GM18909 (cell line): ENCODE results near the gene NPW.

Source experiments
- ATAC-seq: cut with Tn5 transposase; IDR thresholded peaks from one replicate; pipeline ENCODE4 v1.9.1; 2021; ENCODE audit warnings: mild to moderate bottlenecking; ENCODE audit not compliant: unreplicated experiment, poor library complexity

The NPW gene

DNA sequence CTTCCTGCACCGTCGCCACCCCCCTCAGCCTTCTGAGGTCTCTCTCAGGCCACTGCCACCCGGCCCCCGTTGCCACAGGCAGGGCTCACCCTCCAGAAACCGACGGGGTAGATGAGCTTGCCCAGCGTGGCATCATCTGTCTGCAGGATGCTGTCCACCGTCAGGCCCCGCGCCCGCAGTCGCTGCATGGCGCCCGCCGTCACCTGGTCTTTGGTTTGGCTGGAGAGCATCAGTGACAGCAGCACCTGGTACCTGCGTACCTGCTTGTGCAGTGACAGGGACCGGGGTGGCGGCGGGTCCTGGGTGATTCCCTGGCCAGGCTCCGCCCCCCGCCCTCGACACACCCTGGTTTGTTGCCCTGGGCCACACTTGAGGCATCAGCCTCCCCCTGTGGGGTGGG lies 25.0 kb downstream of the NPW start:
- no peak for ATAC-seq

DNA sequence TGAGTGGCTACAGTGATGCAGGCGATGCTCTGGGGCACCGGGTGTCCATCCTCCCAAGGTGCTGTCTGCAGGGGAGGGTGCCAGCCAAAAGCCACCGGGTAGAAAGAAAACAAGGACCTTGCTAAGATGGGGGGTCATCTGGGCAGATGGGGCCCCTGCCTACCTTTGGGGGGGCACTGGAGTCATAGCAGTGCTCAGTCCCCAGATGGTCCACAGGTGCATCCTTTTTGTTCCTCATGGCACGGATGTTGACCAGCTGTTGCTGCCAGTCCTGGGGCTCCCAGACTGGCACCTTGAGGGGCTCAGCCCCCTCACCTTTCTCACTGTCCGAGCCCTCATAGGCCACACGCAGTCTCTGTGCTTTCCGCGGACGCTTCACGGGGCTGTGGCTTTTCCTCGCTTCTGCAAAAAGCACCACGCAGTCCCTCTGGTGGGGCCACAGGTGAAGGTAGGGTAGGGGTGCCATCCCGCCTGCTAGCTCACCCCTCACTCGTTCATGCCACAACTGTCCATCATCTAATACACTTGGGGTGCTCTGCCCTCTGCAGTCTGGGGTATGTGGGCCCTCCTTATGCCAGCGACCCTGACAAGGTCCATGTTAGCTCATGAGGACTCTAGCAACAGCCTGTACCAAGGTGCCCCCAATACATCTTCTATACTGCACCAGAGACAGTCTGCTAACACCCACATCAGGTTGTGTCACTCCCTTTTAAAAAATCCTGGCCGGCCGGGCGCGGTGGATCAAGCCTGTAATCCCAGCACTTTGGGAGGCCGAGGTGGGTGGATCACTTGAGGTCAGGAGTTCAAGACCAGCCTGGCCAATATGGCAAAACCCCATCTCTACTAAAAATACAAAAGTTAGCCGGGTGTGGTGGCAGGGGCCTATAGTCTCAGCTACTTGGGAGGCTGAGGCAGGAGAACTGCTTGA lies 26.6 kb downstream of the NPW start:
- ATAC-seq = no peak

DNA sequence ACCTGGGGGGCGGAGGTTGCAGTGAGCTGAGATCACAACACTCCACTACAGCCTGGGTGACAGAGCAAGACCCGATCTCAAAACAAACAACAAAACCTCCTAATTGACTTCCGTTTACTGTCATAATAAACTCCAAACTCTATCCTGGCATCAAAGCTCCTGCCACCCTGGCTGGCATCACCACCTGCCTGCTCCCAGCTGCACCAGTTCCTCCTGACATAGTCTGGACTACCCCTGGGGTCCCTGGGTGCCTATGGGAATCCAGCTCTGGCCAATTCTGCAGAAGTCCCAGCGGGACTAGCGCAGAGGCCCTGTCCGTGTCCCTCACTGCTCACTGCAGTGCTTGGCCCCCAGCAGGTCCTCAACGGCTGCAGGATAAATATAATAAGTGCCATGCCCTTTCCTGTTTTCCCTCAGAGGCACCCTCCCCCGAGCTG lies 27.3 kb downstream of the NPW start:
- ATAC-seq = no peak

DNA sequence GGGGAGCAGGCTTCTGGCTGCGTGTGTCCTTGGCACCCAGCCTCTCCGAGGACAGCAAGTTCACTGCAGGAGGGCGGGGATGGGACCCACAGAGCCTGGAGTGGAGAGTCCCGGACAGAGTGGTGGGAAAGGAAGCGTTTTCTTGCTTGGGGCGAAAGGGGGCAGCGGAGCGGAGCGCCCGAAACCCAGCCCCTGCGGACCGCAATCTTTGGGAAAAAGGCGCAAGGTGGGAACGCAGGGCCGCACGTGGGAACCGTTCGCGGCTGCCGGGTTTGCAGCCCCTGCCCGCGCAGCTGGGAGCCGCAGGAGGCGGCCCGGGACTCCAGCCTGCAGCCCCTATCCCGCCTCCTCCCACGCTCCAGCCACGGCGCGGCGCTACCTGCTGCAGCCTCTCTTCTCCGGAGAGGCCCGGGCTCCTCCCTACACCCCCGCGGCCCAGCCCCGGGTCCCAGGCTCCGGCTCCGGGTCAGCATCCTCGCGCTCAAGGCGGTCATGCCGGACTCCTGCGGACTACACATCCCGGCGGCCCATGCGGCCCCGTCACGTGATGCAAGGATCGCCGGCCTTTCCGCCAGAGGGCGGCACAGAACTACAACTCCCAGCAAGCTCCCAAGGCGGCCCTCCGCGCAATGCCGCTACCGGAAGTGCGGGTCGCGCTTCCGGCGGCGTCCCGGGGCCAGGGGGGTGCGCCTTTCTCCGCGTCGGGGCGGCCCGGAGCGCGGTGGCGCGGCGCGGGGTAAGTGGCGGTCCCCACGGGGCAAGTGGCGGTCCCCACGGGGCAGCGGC lies 27.9 kb downstream of the NPW start, which contains the start of the genes NTHL1 and TSC2:
Gene NTHL1 (minus strand): TSS at position 505 of the 786 bp plus-strand sequence. CDS start 11 bp downstream, at position 494.
Gene TSC2 (plus strand): TSS at position 656 of the 786 bp plus-strand sequence. CDS start 631 bp downstream, outside the sequence.
- ATAC-seq = peak; percentile 89

DNA sequence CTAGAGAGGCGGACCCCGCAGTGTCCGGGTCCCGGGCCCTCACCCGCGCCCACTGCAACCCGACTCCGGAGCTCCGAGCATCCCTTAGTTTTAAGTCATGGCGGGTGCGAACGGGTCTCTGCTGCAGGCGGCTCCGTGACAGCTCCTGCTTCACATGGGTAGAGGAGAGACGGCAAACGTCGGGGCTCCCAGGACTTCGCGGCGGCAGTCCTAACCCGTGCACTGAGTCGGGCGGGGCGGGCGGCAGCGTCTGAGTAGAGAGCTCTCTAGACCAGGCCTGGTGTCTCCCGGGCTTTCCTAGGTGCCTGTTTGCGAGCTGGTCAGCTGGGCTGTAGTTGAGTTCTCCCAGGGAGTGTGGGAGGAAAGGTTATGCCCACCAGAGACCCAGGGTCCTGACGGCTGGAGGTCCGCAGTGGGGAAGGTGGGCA lies 28.5 kb downstream of the NPW start:
- ATAC-seq = no peak

DNA sequence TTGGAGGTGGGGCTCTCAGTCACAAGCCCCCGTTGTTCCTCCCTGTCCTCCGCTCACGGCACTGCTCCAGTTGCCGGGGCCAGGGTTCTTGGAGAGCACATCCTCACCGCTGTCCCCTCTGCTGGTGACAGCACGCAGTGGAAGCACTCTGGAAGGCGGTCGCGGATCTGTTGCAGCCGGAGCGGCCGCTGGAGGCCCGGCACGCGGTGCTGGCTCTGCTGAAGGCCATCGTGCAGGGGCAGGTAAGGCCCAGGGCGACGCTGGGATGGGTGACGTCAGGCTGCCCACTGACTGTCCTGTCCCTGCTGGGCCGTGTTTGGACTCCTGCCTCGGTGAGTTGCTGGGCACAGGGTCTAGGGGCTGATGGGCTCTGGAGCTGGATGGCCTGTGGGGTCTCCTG lies 33.6 kb downstream of the NPW start:
- no peak for ATAC-seq

DNA sequence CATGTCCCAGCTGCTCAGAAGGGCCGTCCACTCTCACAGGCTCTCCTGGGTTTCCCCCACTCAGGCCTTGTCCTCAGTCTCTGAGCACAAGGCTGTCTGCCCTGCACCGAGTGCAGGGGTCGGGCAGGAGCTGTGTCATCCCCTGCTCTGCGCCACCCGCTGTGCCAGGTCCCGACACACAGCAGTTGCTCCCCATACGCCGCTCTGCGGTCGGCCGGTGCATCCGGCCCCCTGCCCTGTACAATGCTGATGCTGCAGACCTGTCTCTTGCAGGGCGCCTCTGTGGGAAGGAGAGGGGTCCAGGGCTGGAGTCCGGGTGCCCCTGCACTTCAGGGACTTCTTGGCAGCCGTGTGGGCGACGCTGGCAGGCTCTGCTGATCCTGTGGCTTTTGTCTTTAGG lies 34.3 kb downstream of the NPW start:
- no peak for ATAC-seq

DNA sequence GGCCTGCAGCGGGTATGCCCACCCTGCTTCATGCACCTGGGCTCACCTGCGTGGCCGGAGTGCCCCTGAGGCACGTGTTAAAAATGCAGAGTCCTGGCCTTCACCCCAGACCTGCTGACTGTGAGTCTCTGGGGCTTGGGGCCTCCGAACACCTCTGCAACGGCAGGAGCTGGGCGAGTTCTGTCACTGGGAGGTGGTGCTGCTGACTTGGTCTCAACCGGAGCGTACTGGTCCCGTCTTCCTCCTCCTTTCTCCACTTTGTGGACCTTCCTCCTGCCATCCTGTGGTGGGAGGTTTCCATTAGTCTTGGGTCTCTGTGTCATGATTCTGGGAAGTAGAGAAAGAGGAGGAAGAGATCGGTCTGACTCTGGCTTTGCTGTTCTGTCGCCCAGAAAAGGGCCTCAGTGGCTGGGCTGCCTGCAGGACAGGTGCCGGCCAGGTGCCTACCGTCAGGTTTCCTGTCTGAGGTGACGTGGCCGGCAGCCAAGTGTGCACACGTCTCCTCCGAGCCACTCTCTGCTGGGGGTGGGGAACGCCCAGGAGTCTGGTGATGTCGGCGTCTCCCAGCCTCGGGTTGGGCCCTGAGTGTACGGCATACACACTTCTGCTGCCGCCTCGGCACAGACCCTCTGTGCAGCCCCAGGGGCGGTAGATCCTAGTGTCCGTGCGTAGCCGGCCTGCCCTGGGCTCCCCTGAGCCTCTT lies 35.1 kb downstream of the NPW start:
- ATAC-seq = no peak

DNA sequence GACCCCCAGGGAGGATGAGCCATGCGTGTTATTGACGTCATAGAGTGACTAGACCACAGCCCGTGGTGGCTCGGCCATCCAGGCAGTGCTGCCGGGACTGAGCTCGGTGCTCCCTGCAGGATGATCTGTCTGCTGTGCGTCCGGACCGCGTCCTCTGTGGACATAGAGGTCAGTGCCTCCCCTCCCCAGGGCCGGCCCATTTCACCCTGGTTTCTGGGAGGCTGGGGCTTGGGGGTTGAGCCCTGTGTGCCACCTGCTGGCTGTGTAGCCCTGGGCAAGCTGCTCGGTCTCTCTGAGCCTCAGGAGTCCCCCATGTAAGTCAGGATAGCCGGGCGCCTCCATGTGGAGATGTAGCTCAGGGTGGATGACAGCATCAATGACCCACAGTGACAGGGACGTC lies 36.5 kb downstream of the NPW start:
- no peak for ATAC-seq

DNA sequence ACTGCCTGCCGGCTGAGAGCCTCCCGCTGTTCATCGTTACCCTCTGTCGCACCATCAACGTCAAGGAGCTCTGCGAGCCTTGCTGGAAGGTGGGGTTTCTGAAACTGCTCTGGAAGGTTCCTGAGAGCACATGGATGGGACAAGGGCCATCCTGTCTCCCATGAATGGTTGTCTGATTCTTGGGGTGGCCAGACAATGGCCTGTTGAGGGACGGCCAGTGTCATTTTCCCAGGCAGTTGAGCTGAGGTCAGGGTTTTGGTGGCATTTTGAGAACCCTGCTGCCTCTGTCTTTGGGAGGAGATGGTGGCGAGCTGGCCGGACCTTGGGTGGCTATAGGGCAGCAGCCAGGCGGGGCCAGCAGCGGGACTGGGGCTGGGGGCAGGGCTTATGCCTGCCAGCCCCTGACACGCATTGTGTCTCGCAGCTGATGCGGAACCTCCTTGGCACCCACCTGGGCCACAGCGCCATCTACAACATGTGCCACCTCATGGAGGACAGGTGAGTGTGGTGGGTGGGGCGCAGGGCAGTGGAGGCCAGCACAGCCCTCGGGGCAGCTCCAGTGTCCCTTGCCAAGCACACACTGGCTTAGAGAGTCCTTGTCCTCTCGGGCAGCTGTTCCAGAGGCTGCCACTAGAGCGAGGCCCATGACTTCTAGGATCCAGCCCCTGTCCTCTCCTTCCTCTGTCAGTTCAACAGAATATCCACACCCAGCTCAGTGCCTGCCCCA lies 37.3 kb downstream of the NPW start:
- no peak for ATAC-seq

DNA sequence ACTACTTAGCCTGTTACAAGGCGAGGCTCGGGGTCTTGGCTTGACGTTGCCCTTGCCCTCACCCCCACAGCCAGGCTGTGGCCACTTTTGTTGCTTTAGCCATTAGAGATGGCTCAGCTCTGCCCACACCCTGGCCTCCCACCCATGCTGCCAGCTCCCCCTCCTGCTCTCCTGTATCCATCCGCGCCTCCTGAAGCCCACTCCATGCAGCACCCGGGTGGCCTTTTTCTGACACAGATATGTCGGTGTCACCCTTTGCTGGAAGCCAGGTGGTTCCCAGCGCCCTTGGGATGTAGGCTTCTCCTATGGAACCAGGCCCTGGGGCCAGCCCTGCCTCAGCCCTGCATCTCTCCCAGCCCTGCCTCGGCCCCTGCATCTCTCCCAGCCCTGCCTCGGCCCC lies 37.9 kb downstream of the NPW start:
- no peak for ATAC-seq

DNA sequence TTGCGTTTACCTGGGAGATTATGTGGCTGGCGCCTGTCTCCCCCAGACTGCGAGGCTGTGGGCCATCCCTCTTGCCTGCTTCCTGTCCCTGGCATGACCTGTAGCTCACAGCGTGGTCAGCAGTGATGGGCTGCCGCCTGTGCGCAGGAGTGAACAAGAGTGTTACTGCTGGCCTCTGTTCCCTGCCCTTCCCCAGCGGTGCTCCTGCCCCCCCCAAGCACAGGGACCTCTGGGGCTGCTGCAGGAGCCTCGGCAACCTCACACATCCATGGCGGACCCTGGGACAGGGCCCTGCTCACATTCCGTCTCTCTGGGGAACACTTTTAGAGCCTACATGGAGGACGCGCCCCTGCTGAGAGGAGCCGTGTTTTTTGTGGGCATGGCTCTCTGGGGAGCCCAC lies 38.8 kb downstream of the NPW start:
- no peak for ATAC-seq

DNA sequence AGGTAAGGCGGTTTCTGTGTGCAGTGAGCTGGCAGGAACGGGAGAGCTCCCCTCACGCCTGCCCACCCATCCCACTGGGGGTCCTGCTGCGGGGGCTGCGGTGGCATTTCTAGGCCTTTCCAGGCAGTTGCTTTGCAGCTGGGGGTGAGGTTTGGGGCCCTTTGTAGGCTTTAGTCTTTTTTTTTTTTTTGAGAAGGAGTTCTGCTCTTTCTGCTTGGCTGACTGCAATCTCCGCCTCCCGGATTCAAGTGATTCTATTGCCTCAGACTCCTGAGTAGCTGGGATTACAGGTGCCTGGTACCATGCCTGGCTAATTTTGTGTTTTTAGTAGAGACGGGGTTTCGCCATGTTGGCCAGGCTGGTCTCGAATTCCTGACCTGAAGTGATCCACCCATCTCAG lies 39.3 kb downstream of the NPW start:
- ATAC-seq = no peak

DNA sequence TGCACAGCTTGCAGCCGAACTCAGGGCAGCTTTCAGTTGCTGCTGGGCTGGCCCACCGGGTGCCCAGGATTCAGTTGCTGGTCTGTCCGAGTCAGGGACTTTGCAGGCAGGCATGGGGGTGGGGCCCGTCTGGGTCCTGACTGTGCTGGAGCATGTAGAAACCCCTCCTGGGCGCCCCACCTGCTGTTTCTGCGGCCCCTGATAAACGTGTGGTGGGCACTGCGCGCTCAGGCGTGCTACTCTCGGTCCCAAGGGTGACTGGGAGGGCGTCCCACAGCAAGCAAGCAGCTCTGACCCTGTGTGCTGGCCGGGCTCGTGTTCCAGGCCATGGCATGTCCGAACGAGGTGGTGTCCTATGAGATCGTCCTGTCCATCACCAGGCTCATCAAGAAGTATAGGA lies 40.8 kb downstream of the NPW start:
- ATAC-seq = no peak

DNA sequence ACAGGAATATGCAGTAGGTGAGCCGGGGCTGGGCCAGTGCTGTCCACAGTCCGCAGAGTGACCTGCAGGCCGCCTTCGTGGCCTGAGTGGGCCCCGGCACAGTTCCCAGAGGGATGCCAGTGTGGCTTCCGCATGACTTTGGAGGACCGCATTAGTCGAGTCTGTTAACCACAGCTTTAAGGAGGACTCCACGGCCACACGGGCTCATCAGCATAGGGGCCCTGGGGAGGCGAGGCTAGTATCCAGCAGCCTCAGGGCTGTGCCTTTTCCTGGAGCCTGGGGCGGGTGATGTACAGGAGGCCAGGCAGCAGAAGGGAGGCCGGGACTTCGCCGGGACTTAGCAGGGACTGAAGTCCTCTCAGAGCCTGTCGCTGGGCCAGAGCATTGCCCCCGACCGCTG lies 41.4 kb downstream of the NPW start:
- no peak for ATAC-seq

DNA sequence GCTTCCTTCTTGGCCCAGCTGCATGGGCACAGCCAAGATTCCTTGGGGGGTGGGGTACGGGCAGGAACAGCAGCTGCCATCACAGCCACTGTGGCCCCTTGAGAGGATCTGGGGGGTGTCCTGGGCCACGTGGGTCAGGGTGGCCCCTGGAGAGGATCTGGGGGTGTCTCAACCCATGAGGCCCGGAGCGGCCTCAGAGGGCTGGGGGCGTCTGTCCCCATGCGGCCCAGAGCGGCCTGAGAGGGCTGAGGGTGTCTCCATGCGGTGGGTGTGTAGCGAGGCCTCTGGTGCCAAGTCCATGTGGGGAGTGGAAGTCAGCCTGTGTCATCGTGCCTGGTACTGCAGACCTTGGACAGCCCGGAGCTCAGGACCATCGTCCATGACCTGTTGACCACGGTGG lies 41.9 kb downstream of the NPW start:
- ATAC-seq = no peak

DNA sequence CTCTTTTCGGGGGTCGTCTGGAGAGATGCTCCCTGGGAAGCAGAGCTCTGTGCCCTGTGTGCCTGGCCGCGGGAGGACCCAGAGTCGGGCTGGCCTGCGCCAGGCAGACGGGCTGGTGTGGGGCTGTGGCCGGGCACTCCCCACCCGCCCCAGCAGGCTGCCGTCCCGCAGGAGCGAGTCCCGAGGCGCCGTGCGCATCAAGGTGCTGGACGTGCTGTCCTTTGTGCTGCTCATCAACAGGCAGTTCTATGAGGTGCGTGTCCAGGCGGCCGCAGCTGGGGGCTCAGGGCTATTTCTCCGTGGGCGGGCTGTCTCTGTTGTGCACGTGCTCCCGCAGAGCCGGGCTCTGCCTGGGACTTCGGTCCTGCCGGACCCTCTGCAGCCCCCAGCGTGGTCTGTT lies 43.2 kb downstream of the NPW start:
- ATAC-seq = no peak

DNA sequence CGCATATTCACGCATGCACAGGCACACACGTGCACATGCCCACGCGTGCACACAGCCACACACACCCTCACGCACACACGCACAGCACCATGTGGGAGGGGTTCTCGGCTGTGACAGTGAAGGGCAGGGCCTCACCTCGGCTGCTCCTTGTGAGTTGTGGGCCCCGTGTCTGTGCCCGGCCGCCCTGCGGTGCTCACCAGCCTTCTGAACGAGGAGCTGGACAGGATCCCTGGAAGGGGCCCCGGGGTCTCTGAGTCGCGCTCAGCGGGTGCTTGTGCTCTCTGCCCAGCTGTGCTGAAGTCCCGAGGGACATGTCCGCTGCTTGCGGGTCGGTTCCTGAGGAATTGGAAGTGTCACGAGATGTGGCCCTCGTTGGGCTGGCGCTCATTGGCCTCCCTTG lies 44.3 kb downstream of the NPW start:
- ATAC-seq = no peak

DNA sequence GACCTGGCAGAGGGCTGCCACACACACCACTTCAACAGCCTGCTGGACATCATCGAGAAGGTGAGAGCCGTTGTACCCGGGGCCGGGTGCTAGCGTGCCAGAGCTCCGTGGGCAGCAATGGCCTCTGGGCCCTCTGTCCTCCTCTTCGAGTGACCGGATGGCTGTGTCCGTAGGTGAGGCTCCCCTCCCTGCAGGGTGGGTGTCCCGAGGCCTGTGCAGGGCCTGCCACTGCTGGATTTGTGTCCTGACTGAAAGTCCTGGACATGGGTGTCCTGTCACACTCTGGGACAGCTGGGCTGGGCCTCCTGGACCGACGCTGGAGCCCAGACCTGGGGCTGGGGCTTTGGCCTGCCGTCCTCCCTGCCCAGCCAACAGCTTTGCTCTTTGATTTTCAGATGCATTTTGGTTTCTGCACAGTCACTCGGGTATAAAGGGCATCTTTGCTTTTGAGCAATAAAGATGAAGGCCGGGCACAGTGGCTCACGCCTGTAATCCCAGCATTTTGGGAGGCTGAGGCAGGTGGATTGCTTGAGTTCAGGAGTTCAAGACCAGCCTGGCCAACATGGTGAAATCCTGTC lies 44.9 kb downstream of the NPW start:
- ATAC-seq = no peak

DNA sequence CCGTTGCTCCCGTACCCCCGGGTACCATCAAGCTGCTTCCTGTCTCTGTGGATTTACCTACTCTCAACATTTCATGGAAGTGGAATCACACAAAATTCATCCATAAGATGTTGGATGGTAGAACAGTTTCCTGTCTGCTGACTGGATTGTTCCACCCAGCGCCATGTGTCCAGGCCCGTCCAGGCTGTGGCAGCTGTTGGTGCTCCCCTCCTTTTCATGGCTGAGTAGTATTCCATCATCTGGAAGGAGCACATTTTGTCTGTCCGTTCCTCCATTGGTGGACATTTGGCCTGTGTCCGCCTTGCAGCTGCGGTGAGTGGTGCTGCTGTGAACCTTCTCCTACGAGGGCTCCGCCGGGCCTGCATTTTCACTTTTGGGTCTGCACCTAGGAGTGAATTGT lies 46.6 kb downstream of the NPW start:
- no peak for ATAC-seq
